Measurements from ENCODE around the gene RPS19. TPM values are rescaled to one million over a fixed set of nuclear protein-coding genes. Genes with fewer than 3 reads are reported as not detected.

The RPS19 gene
- total and polyA plus RNA-seq, 10 of the 15 experiments (the other 5 are each of a cell fraction or from before 2014, with no cell fraction given) = 2,615 to 5,578 (median 4,127) TPM

GRCh38 chr19:41882568-41883462 lies 22.8 kb downstream of the RPS19 start, which contains the start of gene ARHGEF1 (continued):
- TF ChIP-seq MLLT1 (IDR thresholded peaks at IDR 0.05) (peak; percentile 58), HDAC2 (IDR thresholded peaks at IDR 0.05) (no peak), PML (IDR thresholded peaks at IDR 0.05; ENCODE audit: low read length) (no peak; the same call in 1 of the 2 replicates), MYC (IDR thresholded peaks at IDR 0.05; ENCODE audit: insufficient read depth, insufficient read length, insufficient replicate concordance, low read length, severe bottlenecking) (peak; percentile 31), STAT1 (conservative IDR thresholded peaks at IDR 0.05) (0 out of 2 replicates have a peak, but pooled peaks have one; percentile 42), TARDBP (IDR thresholded peaks at IDR 0.05; ENCODE audit: borderline replicate concordance) (0 out of 2 replicates have a peak, but pooled peaks have one; percentile 40), BCL3 (IDR thresholded peaks at IDR 0.05; ENCODE audit: borderline replicate concordance, insufficient read depth, low read depth, low read length, poor library complexity, severe bottlenecking) (peak; percentile 87), CREM (IDR thresholded peaks at IDR 0.05; ENCODE audit: low read depth) (no peak), ZBTB11 (CRISPR knock-in tag; IDR thresholded peaks at IDR 0.05) (no peak), SMARCA5 (IDR thresholded peaks at IDR 0.05) (no peak), RELA (IDR thresholded peaks at IDR 0.05; ENCODE audit: borderline replicate concordance, partially characterized antibody) (no peak), SIN3A (IDR thresholded peaks at IDR 0.05; ENCODE audit: low read depth, low read length) (peak; percentile 56; the same call in 1 of the 2 replicates), ZBED1 (IDR thresholded peaks at IDR 0.05; ENCODE audit: borderline replicate concordance) (0 out of 2 replicates have a peak, but pooled peaks have one; percentile 45), POU2F2 (IDR thresholded peaks at IDR 0.05; ENCODE audit: borderline replicate concordance, low read depth, low read length) (peak; percentile 14; the same call in 1 of the 3 replicates), SMAD5 (IDR thresholded peaks at IDR 0.05; ENCODE audit: low read depth) (peak; percentile 40), ETV6 (conservative IDR thresholded peaks at IDR 0.05 in 1 of 2, IDR thresholded peaks at IDR 0.05 in 1 of 2; ENCODE audit: borderline replicate concordance in 1 of 2, low read depth in 1 of 2) (peak in 1 of 2 experiments; percentile 47; a peak in 2 of 4 replicates), ZNF274 (IDR thresholded peaks at IDR 0.05; ENCODE audit: insufficient read depth, insufficient read length) (no peak), PRDM15 (CRISPR knock-in tag; IDR thresholded peaks at IDR 0.05) (0 out of 2 replicates have a peak, but pooled peaks have one; percentile 43), PAX8 (IDR thresholded peaks at IDR 0.05) (no peak)

Data from GM12878 (cell line).